ENCODE measurements around the gene GDPD4. TPM values are rescaled to one million over a fixed set of nuclear protein-coding genes. Genes with fewer than 3 reads are reported as not detected.

GDPD4 gene
- total and polyA plus RNA-seq, 10 donors = 0.07 to 1.6 (median 0.22) TPM; not detected in 6

DNA sequence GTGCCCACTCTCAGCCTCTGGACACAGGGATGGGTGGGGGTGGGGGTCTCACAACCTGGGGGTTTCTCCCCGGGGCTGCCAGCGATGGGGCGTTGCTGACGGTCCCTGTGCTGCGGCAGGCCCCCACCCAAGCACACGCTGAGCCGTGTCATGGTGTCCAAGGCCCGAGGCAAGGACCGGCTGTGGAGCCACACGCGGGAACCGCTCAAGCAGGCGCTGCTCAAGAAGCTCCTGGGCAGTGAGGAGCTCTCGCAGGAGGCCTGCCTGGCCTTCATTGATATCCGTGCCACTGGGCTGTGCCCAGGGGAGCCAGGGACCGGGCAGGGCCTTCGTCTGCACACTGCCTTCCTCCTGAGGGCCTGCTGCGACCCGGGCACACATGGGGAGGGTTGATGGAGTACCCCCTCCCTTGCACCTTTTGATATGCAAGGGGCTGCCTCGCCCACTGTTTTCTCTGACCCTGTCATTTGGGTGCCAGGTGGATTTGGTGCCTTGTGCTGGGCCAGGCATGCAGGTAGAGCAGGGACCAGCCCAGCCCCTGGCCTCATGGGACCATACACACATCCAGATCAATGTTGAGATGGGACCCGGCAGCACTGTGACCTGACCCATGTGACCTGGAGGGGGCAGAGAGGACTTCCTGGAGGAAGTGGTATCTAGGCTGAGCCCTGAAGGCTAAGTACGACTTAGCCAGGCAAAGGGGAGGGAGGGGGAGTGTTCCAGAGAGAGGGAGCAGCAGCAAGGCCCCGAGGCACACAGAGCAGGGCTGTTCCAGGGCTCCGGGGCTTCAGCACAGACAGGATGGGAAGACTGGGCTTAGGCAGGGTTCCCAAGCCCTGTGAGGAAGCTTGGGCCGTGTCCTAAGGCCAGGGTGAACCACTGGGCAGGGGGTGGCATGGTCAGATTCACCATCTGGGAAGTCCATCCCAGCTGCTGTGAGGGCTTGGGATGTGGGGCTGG, 98.3 kb downstream of the GDPD4 start:
- H3K4me1 ChIP-seq = peaks cover 0 to 4% (median 0%) of the 10 kb centered on the region in 6 donors
- peaks cover 0 to 82% (median 4%) of the 10 kb centered on the region in 6 donors for H3K36me3 ChIP-seq
- intact Hi-C loops (cut with DNase I; ENCODE audit: low total_unique reads) = no loop called here
- TF ChIP-seq, protein P1, sequence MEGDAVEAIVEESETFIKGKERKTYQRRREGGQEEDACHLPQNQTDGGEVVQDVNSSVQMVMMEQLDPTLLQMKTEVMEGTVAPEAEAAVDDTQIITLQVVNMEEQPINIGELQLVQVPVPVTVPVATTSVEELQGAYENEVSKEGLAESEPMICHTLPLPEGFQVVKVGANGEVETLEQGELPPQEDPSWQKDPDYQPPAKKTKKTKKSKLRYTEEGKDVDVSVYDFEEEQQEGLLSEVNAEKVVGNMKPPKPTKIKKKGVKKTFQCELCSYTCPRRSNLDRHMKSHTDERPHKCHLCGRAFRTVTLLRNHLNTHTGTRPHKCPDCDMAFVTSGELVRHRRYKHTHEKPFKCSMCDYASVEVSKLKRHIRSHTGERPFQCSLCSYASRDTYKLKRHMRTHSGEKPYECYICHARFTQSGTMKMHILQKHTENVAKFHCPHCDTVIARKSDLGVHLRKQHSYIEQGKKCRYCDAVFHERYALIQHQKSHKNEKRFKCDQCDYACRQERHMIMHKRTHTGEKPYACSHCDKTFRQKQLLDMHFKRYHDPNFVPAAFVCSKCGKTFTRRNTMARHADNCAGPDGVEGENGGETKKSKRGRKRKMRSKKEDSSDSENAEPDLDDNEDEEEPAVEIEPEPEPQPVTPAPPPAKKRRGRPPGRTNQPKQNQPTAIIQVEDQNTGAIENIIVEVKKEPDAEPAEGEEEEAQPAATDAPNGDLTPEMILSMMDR (IDR thresholded peaks at IDR 0.05 in 8 of 11, conservative IDR thresholded peaks at IDR 0.05 in 3 of 11) = no peak
- no peak for TF ChIP-seq POLR2AphosphoS5 (IDR thresholded peaks at IDR 0.05)
- TF ChIP-seq POLR2A (IDR thresholded peaks at IDR 0.05) = no peak
- no peaks in the 10 kb centered on the region for H3K27me3 ChIP-seq (replicated peaks in 1 of 7)
- WGBS, 5 donors = 75 to 90% (median 87%) methylated on average over 5 to 25 of the region's 25 CpGs
- no peak overlapping the region for H3K4me3 ChIP-seq
- peak; percentile 66 for DNase-seq
- no peaks in the 10 kb centered on the region for H3K9me3 ChIP-seq
- no peak overlapping the region for H3K27ac ChIP-seq

DNA sequence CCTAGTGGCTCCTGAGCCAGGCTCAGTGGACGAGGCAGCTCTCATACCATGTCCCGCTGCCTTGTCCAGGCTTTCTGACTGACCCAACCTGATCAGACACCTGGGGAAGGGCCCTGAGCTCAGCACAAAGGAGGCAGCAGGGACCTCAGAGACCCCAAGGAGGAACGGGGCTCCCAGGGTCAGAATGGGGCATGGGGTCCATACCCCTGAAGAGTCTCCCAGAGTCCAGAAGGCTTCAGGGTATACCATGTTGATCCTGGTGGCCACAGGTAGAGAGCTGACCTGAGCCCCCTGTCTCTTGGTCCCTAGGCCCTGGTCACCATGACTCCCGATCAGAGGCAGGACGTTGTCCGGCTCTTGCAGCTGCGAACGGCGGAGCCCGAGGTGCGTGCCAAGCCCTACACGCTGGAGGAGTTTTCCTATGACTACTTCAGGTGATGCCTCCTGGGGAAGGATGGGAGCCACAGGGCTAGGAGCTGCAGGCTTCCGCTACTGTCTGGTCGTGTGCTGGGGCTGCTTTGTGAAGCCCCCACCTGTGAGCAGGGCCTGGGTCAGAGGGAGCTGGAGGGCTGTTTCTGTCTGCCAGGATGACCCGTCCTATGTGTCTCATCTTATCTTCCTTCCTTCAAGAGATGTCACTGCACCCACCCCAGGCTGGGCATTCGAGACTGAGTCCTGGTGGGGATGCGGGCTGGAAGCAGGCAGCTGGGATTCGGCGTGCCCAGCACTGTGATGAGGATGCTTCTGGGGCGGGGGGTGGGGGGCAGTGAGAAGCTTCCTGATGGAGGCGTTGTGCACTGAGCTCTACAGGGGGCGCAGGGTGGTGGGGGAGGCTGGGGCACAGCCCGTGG, 99.3 kb downstream of the GDPD4 start:
- intact Hi-C loops (cut with DNase I; ENCODE audit: low total_unique reads) = no loop called here
- 88 to 95% (median 94%) methylated on average over 10 to 23 of the region's 23 CpGs for WGBS, 5 donors
- no peak overlapping the region for H3K27ac ChIP-seq
- peaks cover 0 to 83% (median 4%) of the 10 kb centered on the region in 6 donors for H3K36me3 ChIP-seq
- H3K4me3 ChIP-seq = no peak overlapping the region
- no peaks in the 10 kb centered on the region for H3K9me3 ChIP-seq
- peak; percentile 52 for DNase-seq
- TF ChIP-seq POLR2AphosphoS5 (IDR thresholded peaks at IDR 0.05) (peak in 1 of 3 donors; percentile 9), POLR2A (IDR thresholded peaks at IDR 0.05) (no peak)
- TF ChIP-seq, protein P1 (IDR thresholded peaks at IDR 0.05 in 8 of 11, conservative IDR thresholded peaks at IDR 0.05 in 3 of 11) = no peak
- H3K4me1 ChIP-seq = peaks cover 0 to 4% (median 0%) of the 10 kb centered on the region in 6 donors
- no peaks in the 10 kb centered on the region for H3K27me3 ChIP-seq (replicated peaks in 1 of 7)

DNA sequence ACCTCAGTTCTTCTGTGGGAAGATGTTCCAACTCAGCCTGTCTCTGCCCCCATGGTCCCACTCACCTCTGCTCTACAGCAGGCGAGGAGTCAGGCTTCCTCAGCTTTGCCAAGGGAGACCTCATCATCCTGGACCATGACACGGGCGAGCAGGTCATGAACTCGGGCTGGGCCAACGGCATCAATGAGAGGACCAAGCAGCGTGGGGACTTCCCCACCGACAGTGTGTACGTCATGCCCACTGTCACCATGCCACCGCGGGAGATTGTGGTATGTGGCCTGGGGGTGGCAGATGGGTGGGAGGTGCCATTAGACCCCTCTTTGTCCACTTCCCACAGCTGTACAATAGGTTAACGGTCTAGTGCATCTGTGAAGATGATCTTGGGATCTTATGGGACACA, 100.1 kb downstream of the GDPD4 start:
- H3K36me3 ChIP-seq = peaks cover 0 to 84% (median 4%) of the 10 kb centered on the region in 6 donors
- no peak overlapping the region for H3K4me3 ChIP-seq
- no peaks in the 10 kb centered on the region for H3K9me3 ChIP-seq
- DNase-seq = no peak
- intact Hi-C loops (cut with DNase I; ENCODE audit: low total_unique reads) = no loop called here
- H3K4me1 ChIP-seq = peaks cover 0 to 3% (median 0%) of the 10 kb centered on the region in 6 donors
- H3K27me3 ChIP-seq (replicated peaks in 1 of 7) = no peaks in the 10 kb centered on the region
- 77 to 92% (median 85%) methylated on average over 11 of the region's 11 CpGs for WGBS, 5 donors
- TF ChIP-seq POLR2AphosphoS5 (IDR thresholded peaks at IDR 0.05) (no peak), POLR2A (IDR thresholded peaks at IDR 0.05) (no peak)
- TF ChIP-seq, protein P1 (IDR thresholded peaks at IDR 0.05 in 8 of 11, conservative IDR thresholded peaks at IDR 0.05 in 3 of 11) = no peak
- no peak overlapping the region for H3K27ac ChIP-seq

Data from spleen (tissue), 11 donors.